Measurements from ENCODE around the gene FA2H. TPM values are rescaled to one million over a fixed set of nuclear protein-coding genes. Genes with fewer than 3 reads are reported as not detected.

The FA2H gene
- total and polyA plus RNA-seq, 2 donors (not counting 1 experiment from before 2014, with no cell fraction given) = not detected

DNA sequence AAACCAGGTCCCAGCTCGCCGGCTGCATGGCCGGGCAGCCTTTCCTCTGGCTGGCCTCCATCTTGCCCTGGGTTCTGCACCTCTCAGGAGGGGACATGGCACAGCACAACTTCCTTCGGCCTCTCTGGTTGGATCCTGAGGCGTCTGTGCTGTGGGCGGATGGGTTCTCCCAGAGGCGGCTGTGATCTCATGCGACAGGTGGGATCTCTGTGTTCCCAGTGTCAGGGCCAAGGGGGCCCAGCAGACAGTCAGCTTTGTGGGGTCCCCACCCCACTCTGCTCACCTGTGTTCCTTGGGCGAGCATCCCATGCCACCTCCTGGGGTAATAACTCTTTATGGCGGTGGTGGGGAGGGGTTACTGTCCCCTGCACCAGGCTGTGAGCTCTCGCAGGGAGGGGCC, 35.8 kb downstream of the FA2H start:
- no peaks in the 10 kb centered on the region for H3K36me3 ChIP-seq (ENCODE audit: control insufficient read depth, insufficient read depth, low read length)
- DNase-seq (ENCODE audit: low read depth in 2 of 2) = no peak
- peaks cover 7% of the 10 kb centered on the region for H3K4me1 ChIP-seq (ENCODE audit: control insufficient read depth, extremely low read depth, insufficient read depth, low read length)
- peaks cover 10% of the 10 kb centered on the region for H3K27me3 ChIP-seq (ENCODE audit: control insufficient read depth, insufficient read depth, low read length)
- TF ChIP-seq, protein P1, sequence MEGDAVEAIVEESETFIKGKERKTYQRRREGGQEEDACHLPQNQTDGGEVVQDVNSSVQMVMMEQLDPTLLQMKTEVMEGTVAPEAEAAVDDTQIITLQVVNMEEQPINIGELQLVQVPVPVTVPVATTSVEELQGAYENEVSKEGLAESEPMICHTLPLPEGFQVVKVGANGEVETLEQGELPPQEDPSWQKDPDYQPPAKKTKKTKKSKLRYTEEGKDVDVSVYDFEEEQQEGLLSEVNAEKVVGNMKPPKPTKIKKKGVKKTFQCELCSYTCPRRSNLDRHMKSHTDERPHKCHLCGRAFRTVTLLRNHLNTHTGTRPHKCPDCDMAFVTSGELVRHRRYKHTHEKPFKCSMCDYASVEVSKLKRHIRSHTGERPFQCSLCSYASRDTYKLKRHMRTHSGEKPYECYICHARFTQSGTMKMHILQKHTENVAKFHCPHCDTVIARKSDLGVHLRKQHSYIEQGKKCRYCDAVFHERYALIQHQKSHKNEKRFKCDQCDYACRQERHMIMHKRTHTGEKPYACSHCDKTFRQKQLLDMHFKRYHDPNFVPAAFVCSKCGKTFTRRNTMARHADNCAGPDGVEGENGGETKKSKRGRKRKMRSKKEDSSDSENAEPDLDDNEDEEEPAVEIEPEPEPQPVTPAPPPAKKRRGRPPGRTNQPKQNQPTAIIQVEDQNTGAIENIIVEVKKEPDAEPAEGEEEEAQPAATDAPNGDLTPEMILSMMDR (conservative IDR thresholded peaks at IDR 0.05 in 1 of 2, IDR thresholded peaks at IDR 0.05 in 1 of 2; ENCODE audit: low read depth in 1 of 2, low read length in 2 of 2) = no peak
- no peak for TF ChIP-seq EZH2 (IDR thresholded peaks at IDR 0.05; ENCODE audit: low read length, missing control alignments)
- no peak overlapping the region for H3K9ac ChIP-seq (ENCODE audit: insufficient read depth, low read length)
- H2AFZ ChIP-seq (ENCODE audit: low read length) = no peak overlapping the region
- H3K9me3 ChIP-seq (ENCODE audit: control insufficient read depth, insufficient read depth, low read depth, low read length) = no peaks in the 10 kb centered on the region
- no peak overlapping the region for H3K4me2 ChIP-seq (ENCODE audit: extremely low read depth, insufficient read depth, low read length)
- H3K4me3 ChIP-seq (replicated peaks in 1 of 4; ENCODE audit: control extremely low read depth in 1 of 4, insufficient read depth in 1 of 4, low read depth in 3 of 4, low read length in 4 of 4) = no peak overlapping the region
- no peaks in the 10 kb centered on the region for H4K20me1 ChIP-seq (ENCODE audit: control insufficient read depth, extremely low read depth, insufficient read depth, low read length)
- no peaks in the 10 kb centered on the region for H3K79me2 ChIP-seq (ENCODE audit: control insufficient read depth, insufficient read depth, low read length)
- H3K27ac ChIP-seq (ENCODE audit: insufficient read depth, low read length) = no peak overlapping the region

DNA sequence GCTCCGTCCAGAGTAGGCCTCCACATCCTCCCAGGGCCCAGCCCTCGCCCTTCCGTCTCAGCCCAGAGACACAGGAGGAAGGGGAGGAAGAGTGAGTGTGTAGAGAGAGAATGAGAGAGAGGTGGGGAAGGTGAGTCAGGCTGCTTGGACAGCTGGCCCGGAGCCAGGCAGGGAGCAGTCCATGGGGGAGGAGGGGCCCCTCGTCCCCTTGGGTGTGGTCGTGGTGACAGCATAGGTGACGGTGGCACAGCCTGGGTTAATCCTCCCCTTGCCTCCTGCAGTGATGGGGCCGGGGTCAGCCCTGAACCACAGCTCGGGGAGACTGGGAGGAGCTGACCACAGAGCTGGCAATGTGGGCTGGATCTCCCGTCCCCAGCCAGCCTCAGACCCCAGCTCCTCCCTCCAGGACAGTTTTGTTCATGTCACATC, 36.5 kb downstream of the FA2H start:
- peaks cover 10% of the 10 kb centered on the region for H3K27me3 ChIP-seq (ENCODE audit: control insufficient read depth, insufficient read depth, low read length)
- no peaks in the 10 kb centered on the region for H3K36me3 ChIP-seq (ENCODE audit: control insufficient read depth, insufficient read depth, low read length)
- no peak overlapping the region for H2AFZ ChIP-seq (ENCODE audit: low read length)
- H3K27ac ChIP-seq (ENCODE audit: insufficient read depth, low read length) = no peak overlapping the region
- no peaks in the 10 kb centered on the region for H3K9me3 ChIP-seq (ENCODE audit: control insufficient read depth, insufficient read depth, low read depth, low read length)
- no peaks in the 10 kb centered on the region for H3K79me2 ChIP-seq (ENCODE audit: control insufficient read depth, insufficient read depth, low read length)
- no peak overlapping the region for H3K4me3 ChIP-seq (replicated peaks in 1 of 4; ENCODE audit: control extremely low read depth in 1 of 4, insufficient read depth in 1 of 4, low read depth in 3 of 4, low read length in 4 of 4)
- no peaks in the 10 kb centered on the region for H4K20me1 ChIP-seq (ENCODE audit: control insufficient read depth, extremely low read depth, insufficient read depth, low read length)
- H3K9ac ChIP-seq (ENCODE audit: insufficient read depth, low read length) = no peak overlapping the region
- no peak overlapping the region for H3K4me2 ChIP-seq (ENCODE audit: extremely low read depth, insufficient read depth, low read length)
- peaks cover 2% of the 10 kb centered on the region for H3K4me1 ChIP-seq (ENCODE audit: control insufficient read depth, extremely low read depth, insufficient read depth, low read length)
- DNase-seq (ENCODE audit: low read depth in 2 of 2) = peak in 1 of 2 donors; percentile 31
- no peak for TF ChIP-seq EZH2 (IDR thresholded peaks at IDR 0.05; ENCODE audit: low read length, missing control alignments)
- TF ChIP-seq, protein P1 (conservative IDR thresholded peaks at IDR 0.05 in 1 of 2, IDR thresholded peaks at IDR 0.05 in 1 of 2; ENCODE audit: low read depth in 1 of 2, low read length in 2 of 2) = no peak

DNA sequence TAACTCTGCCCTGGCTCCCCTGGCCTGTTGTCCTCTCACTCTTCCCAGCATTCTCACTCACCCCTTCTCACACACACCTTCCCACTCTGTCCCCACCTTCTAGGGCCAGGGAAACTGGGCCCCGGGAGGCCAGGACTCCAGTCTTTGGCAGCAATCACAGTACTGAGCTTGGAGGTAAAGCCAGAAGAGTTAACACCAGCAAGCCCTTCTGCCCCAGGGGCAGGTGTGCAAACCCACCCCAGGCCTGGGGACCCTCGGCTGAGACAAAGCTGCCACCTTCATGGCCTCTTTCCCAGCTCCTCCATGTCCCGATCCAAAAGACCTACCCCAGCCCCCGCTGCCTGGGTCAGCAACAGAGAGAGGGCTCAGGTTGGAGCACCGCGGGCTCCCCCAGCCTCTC, 37.1 kb downstream of the FA2H start:
- Histone ChIP-seq H3K4me2 (ENCODE audit: extremely low read depth, insufficient read depth, low read length) (no peak overlapping the region), H3K4me1 (ENCODE audit: control insufficient read depth, extremely low read depth, insufficient read depth, low read length) (peaks cover 2% of the 10 kb centered on the region), H4K20me1 (ENCODE audit: control insufficient read depth, extremely low read depth, insufficient read depth, low read length) (no peaks in the 10 kb centered on the region), H3K27ac (ENCODE audit: insufficient read depth, low read length) (no peak overlapping the region), H2AFZ (ENCODE audit: low read length) (no peak overlapping the region), H3K9me3 (ENCODE audit: control insufficient read depth, insufficient read depth, low read depth, low read length) (no peaks in the 10 kb centered on the region), H3K27me3 (ENCODE audit: control insufficient read depth, insufficient read depth, low read length) (peaks cover 13% of the 10 kb centered on the region), H3K4me3 (replicated peaks in 1 of 4; ENCODE audit: control extremely low read depth in 1 of 4, insufficient read depth in 1 of 4, low read depth in 3 of 4, low read length in 4 of 4) (no peak overlapping the region), H3K9ac (ENCODE audit: insufficient read depth, low read length) (no peak overlapping the region), H3K36me3 (ENCODE audit: control insufficient read depth, insufficient read depth, low read length) (no peaks in the 10 kb centered on the region), H3K79me2 (ENCODE audit: control insufficient read depth, insufficient read depth, low read length) (no peaks in the 10 kb centered on the region)
- TF ChIP-seq, protein P1 (conservative IDR thresholded peaks at IDR 0.05 in 1 of 2, IDR thresholded peaks at IDR 0.05 in 1 of 2; ENCODE audit: low read depth in 1 of 2, low read length in 2 of 2) = no peak
- TF ChIP-seq EZH2 (IDR thresholded peaks at IDR 0.05; ENCODE audit: low read length, missing control alignments) = no peak
- no peak for DNase-seq (ENCODE audit: low read depth in 2 of 2)
